Endothelial cell of umbilical vein (primary cell): ENCODE results near the gene STK17B. TPM values are rescaled to one million over a fixed set of nuclear protein-coding genes. Genes with fewer than 3 reads are reported as not detected.

Source experiments
- BruUV-seq: library from RNA; stranded (reverse); fragments of 400-500 nt; replicated peaks from 2 replicates; lab custom pipeline; 2021; lab: Mats Ljungman, UMichigan
- CTCF ChIA-PET: fragments of 300-600, 350-600 bp; sonication (Branson Sonifier 250); formaldehyde crosslinking; loops from one replicate; lab custom pipeline; 2021; ENCODE audit warnings: antibody characterized with exemption, inconsistent platforms; lab: Charles Lee
- POLR2A ChIA-PET: fragments of 300-600, 350-600 bp; sonication (Branson Sonifier 250); formaldehyde crosslinking; loops from one replicate; lab custom pipeline; 2021; ENCODE audit warnings: antibody characterized with exemption, inconsistent platforms; lab: Charles Lee
- DNase-seq: peaks from one replicate; pipeline ENCODE4 v3.0.0-alpha.2; 2011; ENCODE audit warnings: low read depth, low spot score
- FAIRE-seq: peaks from 2 replicates; lab custom pipeline; 2011; peaks lifted over from hg19 to GRCh38; lab: Jason Lieb, UNC
- H2AFZ ChIP-seq: 2 replicates; pipeline ENCODE4 v1.6.0; 2012; ENCODE audit warnings: low read depth, low read length, control low read depth, inconsistent platforms
- H3K27ac ChIP-seq: 2 replicates; pipeline ENCODE4 v1.5.1; 2011; ENCODE audit warnings: low read depth, mild to moderate bottlenecking, control low read depth, low read length, moderate library complexity; ENCODE audit not compliant: insufficient read depth
- H3K27me3 ChIP-seq, 2 experiments: 2 replicates each; pipeline versions ENCODE4 v1.6.0 to v1.6.1; 2011; ENCODE audit warnings: low read length in 2 of 2, mixed read lengths in 1 of 2; ENCODE audit not compliant: control insufficient read depth in 2 of 2, insufficient read depth in 2 of 2
- H3K36me3 ChIP-seq, 2 experiments: 2 replicates in 1 of 2; 3 replicates in 1 of 2; pipeline ENCODE4 v1.5.1; 2011; ENCODE audit warnings: low read length in 2 of 2, mild to moderate bottlenecking in 1 of 2, moderate library complexity in 1 of 2; ENCODE audit not compliant: control insufficient read depth in 2 of 2, insufficient read depth in 2 of 2; ENCODE audit errors: extremely low read depth in 1 of 2
- H3K4me1 ChIP-seq: 3 replicates; pipeline ENCODE4 v1.5.1; 2011; ENCODE audit warnings: mild to moderate bottlenecking, low read length; ENCODE audit not compliant: control insufficient read depth, insufficient read depth; ENCODE audit errors: extremely low read depth
- H3K4me2 ChIP-seq: 2 replicates; pipeline ENCODE4 v1.6.1; 2011; ENCODE audit warnings: low read length, control low read depth, mixed read lengths; ENCODE audit not compliant: insufficient read depth
- H3K4me3 ChIP-seq, 3 experiments: fragments of 200-600 bp in 1 of 3; sonication (generic), shearing (Covaris generic) in 1 of 3; replicated peaks in 1 of 3; 2 replicates each; pipeline ENCODE4 v1.5.1; 2011 to 2016; ENCODE audit warnings: control low read depth in 3 of 3, low read length in 3 of 3, mild to moderate bottlenecking in 2 of 3, inconsistent platforms in 1 of 3, low read depth in 1 of 3, moderate library complexity in 1 of 3; ENCODE audit not compliant: insufficient read depth in 1 of 3
- H3K79me2 ChIP-seq: 2 replicates; pipeline ENCODE4 v1.6.0; 2012; ENCODE audit warnings: low read length, inconsistent platforms; ENCODE audit not compliant: control insufficient read depth, insufficient read depth
- H3K9ac ChIP-seq: replicated peaks from 2 replicates; pipeline ENCODE3; 2011; ENCODE audit warnings: low read length, control low read depth; ENCODE audit not compliant: insufficient read depth; ENCODE audit errors: extremely low read depth
- H3K9me1 ChIP-seq: replicated peaks from 3 replicates; pipeline ENCODE4 v1.6.0; 2011; ENCODE audit warnings: mild to moderate bottlenecking, low read length; ENCODE audit not compliant: control insufficient read depth, insufficient read depth; ENCODE audit errors: extremely low read depth
- H3K9me3 ChIP-seq: replicated peaks from 2 replicates; pipeline ENCODE4 v1.5.1; 2012; ENCODE audit warnings: low read length, inconsistent platforms; ENCODE audit not compliant: control insufficient read depth, insufficient read depth
- H4K20me1 ChIP-seq: replicated peaks from 2 replicates; pipeline ENCODE3; 2011; ENCODE audit warnings: mild to moderate bottlenecking, low read length; ENCODE audit not compliant: control insufficient read depth, insufficient read depth; ENCODE audit errors: extremely low read depth
- CTCF ChIP-seq, 2 donors: IDR thresholded peaks; 1 replicate in 1 of 2; 2 replicates in 1 of 2; pipeline ENCODE4 v1.5.1; 2011; ENCODE audit warnings: low read length in 2 of 2, mild to moderate bottlenecking in 2 of 2, moderate library complexity in 2 of 2, control low read depth in 1 of 2, inconsistent platforms in 1 of 2, low read depth in 1 of 2; ENCODE audit not compliant: insufficient read depth in 1 of 2; ENCODE audit errors: extremely low read depth in 1 of 2
- EZH2 ChIP-seq: IDR thresholded peaks from 2 replicates; pipeline ENCODE4 v1.6.1; 2012; ENCODE audit warnings: borderline replicate concordance, low read depth, mild to moderate bottlenecking, moderate library complexity, low read length, inconsistent platforms; ENCODE audit not compliant: severe bottlenecking
- FOS ChIP-seq: IDR thresholded peaks from 2 replicates; pipeline ENCODE4 v1.6.1; 2011; ENCODE audit warnings: mild to moderate bottlenecking, low read length, moderate library complexity, borderline replicate concordance; ENCODE audit not compliant: insufficient read depth
- GATA2 ChIP-seq: IDR thresholded peaks from 2 replicates; pipeline ENCODE4 v1.7.0; 2011; ENCODE audit warnings: low read depth, mild to moderate bottlenecking, moderate library complexity, mixed read lengths, low read length; ENCODE audit not compliant: insufficient read length, insufficient read depth
- JUN ChIP-seq: IDR thresholded peaks from 2 replicates; pipeline ENCODE4 v1.6.1; 2011; ENCODE audit warnings: borderline replicate concordance, low read depth; ENCODE audit not compliant: insufficient read length, insufficient read depth
- MAX ChIP-seq: IDR thresholded peaks from 2 replicates; pipeline ENCODE4 v1.6.1; 2011; ENCODE audit not compliant: insufficient read depth, insufficient read length
- MYC ChIP-seq: IDR thresholded peaks from one replicate; pipeline ENCODE4 v1.6.1; 2011; ENCODE audit warnings: mild to moderate bottlenecking, low read depth, low read length
- POLR2A ChIP-seq: IDR thresholded peaks from 2 replicates; pipeline ENCODE4 v1.6.1; 2012; ENCODE audit warnings: low read depth, mild to moderate bottlenecking, control low read depth, low read length
- POLR2AphosphoS5 ChIP-seq: IDR thresholded peaks from 2 replicates; pipeline ENCODE4 v1.6.1; 2012; ENCODE audit warnings: low read depth, mild to moderate bottlenecking, control low read depth, low read length, moderate library complexity; ENCODE audit not compliant: insufficient read depth
- dilution Hi-C: fragments of 300-500 bp; cut with MboI; formaldehyde crosslinking; loops from one replicate; pipeline ENCODE4 v1.15.0; 2019; ENCODE audit warnings: low sequenced_read_pairs; ENCODE audit not compliant: extremely low pct_ligation_motif_present
- intact Hi-C: fragments of 100-400 bp; cut with micrococcal nuclease; formaldehyde crosslinking; loops from one replicate; pipeline ENCODE4 v1.10.0; 2022
- polyA plus RNA-seq, 4 experiments: library from polyadenylated mRNA; depleted of rRNA in 3 of 4; stranded (reverse) in 3 of 4; unstranded in 1 of 4; fragments of >200 nt; gene quantifications; 2 replicates each; pipeline versions ENCODE4 v1.2.1 to v1.2.3, GENCODE V29; 2011 to 2012; ENCODE audit warnings: missing spikeins in 1 of 4
- total RNA-seq: library from RNA; stranded (reverse); gene quantifications from 2 replicates; pipeline ENCODE4 v1.2.3, GENCODE V29; 2021

The STK17B gene
- total and polyA plus RNA-seq, 2 donors (not counting 3 experiments of a cell fraction or from before 2014, with no cell fraction given): 2.5 to 16.6 TPM

- Histone ChIP-seq H2AFZ (no peak overlapping the region), H3K9ac (no peak overlapping the region), H3K4me2 (no peak overlapping the region), H3K9me1 (no peaks in the 10 kb centered on the region), H3K27me3 (peaks cover 4 to 17% of the 10 kb centered on the region in 2 experiments), H3K4me1 (peaks cover 5% of the 10 kb centered on the region), H4K20me1 (no peaks in the 10 kb centered on the region), H3K79me2 (peaks cover under 1% of the 10 kb centered on the region), H3K36me3 (no peaks in the 10 kb centered on the region), H3K27ac (no peak overlapping the region), H3K9me3 (no peaks in the 10 kb centered on the region), H3K4me3 (no peak overlapping the region)
- dilution Hi-C loops: no loop called here
- no peak for DNase-seq
- POLR2A ChIA-PET: no interaction called here
- BruUV-seq: no TSS peak
- intact Hi-C loops: loop anchor here (10.0 kb wide), 1 partner anchor 429 kb away; no protein-coding TSS in a partner anchor
- no peak for TF ChIP-seq EZH2
- TF ChIP-seq MAX: no peak
- no peak for FAIRE-seq
- CTCF ChIA-PET: interaction anchor here (0.9 to 1.6 kb wide), 3 partner anchors 9 to 98 kb away, joined by 3 to 5 read pairs (median 4); no protein-coding TSS in a partner anchor
Observed at GRCh38 chr2:196176142-196176738, 4.9 kb upstream of the STK17B start.

- Histone ChIP-seq H3K9ac (no peak overlapping the region), H3K27me3 (peaks cover 4 to 17% of the 10 kb centered on the region in 2 experiments), H3K79me2 (peaks cover 19% of the 10 kb centered on the region), H3K27ac (no peak overlapping the region), H4K20me1 (no peaks in the 10 kb centered on the region), H3K9me1 (no peaks in the 10 kb centered on the region), H2AFZ (no peak overlapping the region), H3K36me3 (no peaks in the 10 kb centered on the region), H3K4me3 (no peak overlapping the region), H3K9me3 (no peaks in the 10 kb centered on the region), H3K4me2 (no peak overlapping the region), H3K4me1 (peaks cover 12% of the 10 kb centered on the region)
- TF ChIP-seq FOS: no peak
- TF ChIP-seq JUN: no peak
- no peak for TF ChIP-seq CTCF (IDR thresholded peaks at IDR 0.05; ENCODE audit: extremely low read depth in 1 of 2, insufficient read depth in 1 of 2, low read depth in 1 of 2, low read length in 2 of 2)
- TF ChIP-seq MYC: no peak
- no peak for TF ChIP-seq POLR2AphosphoS5
- no peak for TF ChIP-seq MAX
- no peak for TF ChIP-seq POLR2A
- TF ChIP-seq EZH2: no peak
- TF ChIP-seq GATA2: no peak
- ChIA-PET POLR2A (no interaction called here), CTCF (interaction anchor here (1.4 kb wide), 1 partner anchor 96 kb away, joined by 4 read pairs; no protein-coding TSS in a partner anchor)
- DNase-seq (no peak), FAIRE-seq (no peak)
- intact Hi-C loops: loop anchor here (10.0 kb wide), 1 partner anchor 430 kb away; no protein-coding TSS in a partner anchor
- no TSS peak for BruUV-seq
- dilution Hi-C loops: no loop called here
Observed at GRCh38 chr2:196174404-196174803, 3.0 kb upstream of the STK17B start.
